ENCODE measurements around the gene KBTBD6. TPM values are rescaled to one million over a fixed set of nuclear protein-coding genes. Genes with fewer than 3 reads are reported as not detected.
"Not testable (repeated sequence)": the region's sequence is repeated elsewhere in the genome, so short reads cannot be mapped to it uniquely, and the experiment has no call there.

Gene KBTBD6
- total RNA-seq, 1 donor from 2014 or later: 11.3 TPM

GRCh38 chr13:41139296-41139966 is 6.8 kb upstream of the KBTBD6 start:
- no peak overlapping the region for H3K4me3 Mint-ChIP-seq
- H3K36me3 Mint-ChIP-seq: no peaks in the 10 kb centered on the region
- H3K27me3 Mint-ChIP-seq (ENCODE audit: low read depth): no peaks in the 10 kb centered on the region
- peaks cover 4% of the 10 kb centered on the region for H3K4me1 Mint-ChIP-seq
- no peaks in the 10 kb centered on the region for H3K9me3 Mint-ChIP-seq
- DNase-seq (ENCODE audit: low spot score in 2 of 2, unreplicated experiment in 2 of 2): no peak
- H3K27ac Mint-ChIP-seq: no peak overlapping the region
- TF ChIP-seq CTCF (IDR thresholded peaks at IDR 0.05; ENCODE audit: unreplicated experiment): no peak

GRCh38 chr13:41137951-41138350 is 5.3 kb upstream of the KBTBD6 start:
- no peak for TF ChIP-seq CTCF (IDR thresholded peaks at IDR 0.05; ENCODE audit: unreplicated experiment)
- Mint-ChIP-seq H3K9me3 (no peaks in the 10 kb centered on the region), H3K4me1 (peaks cover 14% of the 10 kb centered on the region), H3K27ac (no peak overlapping the region), H3K36me3 (no peaks in the 10 kb centered on the region), H3K4me3 (no peak overlapping the region), H3K27me3 (ENCODE audit: low read depth) (no peaks in the 10 kb centered on the region)
- DNase-seq (ENCODE audit: low spot score in 2 of 2, unreplicated experiment in 2 of 2): no peak

GRCh38 chr13:41137241-41137640 is 4.6 kb upstream of the KBTBD6 start:
- no peak overlapping the region for H3K27ac Mint-ChIP-seq
- H3K27me3 Mint-ChIP-seq (ENCODE audit: low read depth): no peaks in the 10 kb centered on the region
- H3K4me1 Mint-ChIP-seq: peaks cover 20% of the 10 kb centered on the region
- no peak for TF ChIP-seq CTCF (IDR thresholded peaks at IDR 0.05; ENCODE audit: unreplicated experiment)
- H3K4me3 Mint-ChIP-seq: no peak overlapping the region
- H3K9me3 Mint-ChIP-seq: no peaks in the 10 kb centered on the region
- no peaks in the 10 kb centered on the region for H3K36me3 Mint-ChIP-seq
- DNase-seq (ENCODE audit: low spot score in 2 of 2, unreplicated experiment in 2 of 2): no peak

GRCh38 chr13:41136396-41137031 is 3.9 kb upstream of the KBTBD6 start:
- Mint-ChIP-seq H3K27me3 (ENCODE audit: low read depth) (no peaks in the 10 kb centered on the region), H3K36me3 (no peaks in the 10 kb centered on the region), H3K27ac (no peak overlapping the region), H3K9me3 (no peaks in the 10 kb centered on the region), H3K4me3 (no peak overlapping the region), H3K4me1 (peaks cover 24% of the 10 kb centered on the region)
- no peak for TF ChIP-seq CTCF (IDR thresholded peaks at IDR 0.05; ENCODE audit: unreplicated experiment)
- DNase-seq (ENCODE audit: low spot score in 2 of 2, unreplicated experiment in 2 of 2): no peak

GRCh38 chr13:41133951-41134350 is 1.3 kb upstream of the KBTBD6 start:
- TF ChIP-seq CTCF (IDR thresholded peaks at IDR 0.05; ENCODE audit: unreplicated experiment): no peak
- no peaks in the 10 kb centered on the region for H3K9me3 Mint-ChIP-seq
- H3K36me3 Mint-ChIP-seq: peaks cover 2% of the 10 kb centered on the region
- peaks cover 41% of the 10 kb centered on the region for H3K4me1 Mint-ChIP-seq
- peak overlapping the region; percentile 93 for H3K4me3 Mint-ChIP-seq
- peak overlapping the region; percentile 11 for H3K27ac Mint-ChIP-seq
- no peak for DNase-seq (ENCODE audit: low spot score in 2 of 2, unreplicated experiment in 2 of 2)
- no peaks in the 10 kb centered on the region for H3K27me3 Mint-ChIP-seq (ENCODE audit: low read depth)

GRCh38 chr13:41131660-41132511 is 716 bp downstream of the KBTBD6 start:
- H3K36me3 Mint-ChIP-seq; H3K27me3 Mint-ChIP-seq (ENCODE audit: low read depth); DNase-seq (ENCODE audit: low spot score in 2 of 2, unreplicated experiment in 2 of 2); H3K9me3 Mint-ChIP-seq: not testable (repeated sequence)
- peaks cover 46% of the 10 kb centered on the region for H3K4me1 Mint-ChIP-seq
- peak overlapping the region; percentile 97 for H3K27ac Mint-ChIP-seq
- H3K4me3 Mint-ChIP-seq: peak overlapping the region; percentile 93

- peak overlapping the region; percentile 93 for H3K4me3 Mint-ChIP-seq
- H3K36me3 Mint-ChIP-seq; H3K27me3 Mint-ChIP-seq (ENCODE audit: low read depth); H3K9me3 Mint-ChIP-seq; H3K27ac Mint-ChIP-seq; DNase-seq (ENCODE audit: low spot score in 2 of 2, unreplicated experiment in 2 of 2): not testable (repeated sequence)
- peaks cover 46% of the 10 kb centered on the region for H3K4me1 Mint-ChIP-seq
These were observed 1.4 kb downstream of the KBTBD6 start for GRCh38 chr13:41131189-41131588.

All from mesothelial cell of epicardium (in vitro differentiated cells).